GM20000 (cell line): ENCODE results near the gene DBX1.

ENCODE experiments used
- DNase-seq: peaks from one replicate; pipeline ENCODE4 v3.0.0; 2012; ENCODE audit warnings: low spot score
- CTCF ChIP-seq: IDR thresholded peaks from 2 replicates; pipeline ENCODE4 v1.5.1; 2012; ENCODE audit warnings: mild to moderate bottlenecking, control low read depth; ENCODE audit errors: extremely low read depth, missing control alignments

DBX1 gene

GRCh38 chr11:20197881-20198280, 37.6 kb upstream of the DBX1 start:
- no peak for DNase-seq
- no peak for TF ChIP-seq CTCF

GRCh38 chr11:20194470-20194869, 34.2 kb upstream of the DBX1 start:
- TF ChIP-seq CTCF, result no peak
- no peak for DNase-seq

GRCh38 chr11:20193307-20193706, 33.0 kb upstream of the DBX1 start:
- no peak for TF ChIP-seq CTCF
- no peak for DNase-seq

- TF ChIP-seq CTCF, result no peak
- DNase-seq, result no peak
These were observed 32.4 kb upstream of the DBX1 start for GRCh38 chr11:20192641-20193040.

- no peak for TF ChIP-seq CTCF
- DNase-seq, result no peak
These were observed 31.9 kb upstream of the DBX1 start for GRCh38 chr11:20192151-20192550.

- no peak for TF ChIP-seq CTCF
- DNase-seq, result no peak
These were observed 18.7 kb upstream of the DBX1 start for GRCh38 chr11:20178976-20179375.

- DNase-seq, result no peak
- no peak for TF ChIP-seq CTCF
These were observed 16.9 kb upstream of the DBX1 start for GRCh38 chr11:20177136-20177535.
